ENCODE measurements around the gene CCR7.
"Not testable (repeated sequence)": the region's sequence is repeated elsewhere in the genome, so short reads cannot be mapped to it uniquely, and the experiment has no call there.

The CCR7 gene

DNA sequence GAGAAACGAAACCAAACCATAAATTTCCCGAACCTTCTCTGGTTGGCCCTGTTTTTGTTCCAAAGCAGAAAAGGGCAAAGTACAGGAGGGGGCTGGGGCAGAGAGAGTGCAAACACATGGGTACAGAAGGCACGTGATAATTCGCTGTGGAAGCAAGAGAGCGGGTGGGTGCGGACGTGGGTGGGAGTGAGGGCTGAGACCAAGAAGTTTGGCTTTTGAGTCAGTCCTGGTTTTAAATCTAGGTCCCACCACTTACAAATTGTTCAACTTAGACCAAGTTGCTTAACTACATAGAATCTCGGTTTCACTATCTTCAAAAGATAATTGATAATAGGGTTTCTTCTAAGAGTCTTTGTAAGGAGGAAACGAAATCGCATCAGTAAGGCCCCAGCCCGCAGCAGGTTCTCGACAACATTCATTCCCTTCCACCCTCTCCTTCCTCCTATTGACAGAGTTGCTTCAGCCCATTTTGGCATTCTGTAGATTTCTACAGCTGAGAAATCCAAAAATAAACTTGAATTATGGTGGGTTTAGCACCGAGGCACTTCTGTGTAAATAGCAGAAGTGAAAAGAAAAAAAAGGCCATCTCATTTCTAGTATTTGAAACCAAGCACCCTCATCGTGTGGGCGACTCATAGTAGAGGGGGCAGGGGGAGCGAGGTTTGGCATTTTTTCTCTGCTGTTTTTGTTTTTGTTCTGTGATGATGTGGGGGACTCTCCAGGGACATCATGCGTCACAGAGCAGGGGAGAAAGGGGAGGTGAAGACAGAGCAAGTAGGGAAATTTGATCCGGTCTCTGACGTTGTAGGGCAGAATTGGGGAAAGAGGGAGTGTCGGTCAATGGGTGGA lies 33.6 kb upstream of the CCR7 start:
- no peak for DNase-seq (ENCODE audit: low read depth, low spot score)
- TF ChIP-seq EZH2 (IDR thresholded peaks at IDR 0.05): no peak
- TF ChIP-seq FOXP2 (optimal IDR thresholded peaks at IDR 0.05; ENCODE audit: control extremely low read depth, extremely low read length, insufficient read depth): no peak
- no peak for TF ChIP-seq POLR2AphosphoS5 (IDR thresholded peaks at IDR 0.05; ENCODE audit: borderline replicate concordance, low read depth, low read length)
- no peak overlapping the region for H3K4me3 ChIP-seq
- H3K27ac ChIP-seq: no peak overlapping the region
- no peak overlapping the region for H3K9ac ChIP-seq (ENCODE audit: insufficient read length)
- no peaks in the 10 kb centered on the region for H3K36me3 ChIP-seq (ENCODE audit: insufficient read depth, low read length)
- H3K9me3 ChIP-seq (ENCODE audit: low read depth, low read length): no peaks in the 10 kb centered on the region

DNA sequence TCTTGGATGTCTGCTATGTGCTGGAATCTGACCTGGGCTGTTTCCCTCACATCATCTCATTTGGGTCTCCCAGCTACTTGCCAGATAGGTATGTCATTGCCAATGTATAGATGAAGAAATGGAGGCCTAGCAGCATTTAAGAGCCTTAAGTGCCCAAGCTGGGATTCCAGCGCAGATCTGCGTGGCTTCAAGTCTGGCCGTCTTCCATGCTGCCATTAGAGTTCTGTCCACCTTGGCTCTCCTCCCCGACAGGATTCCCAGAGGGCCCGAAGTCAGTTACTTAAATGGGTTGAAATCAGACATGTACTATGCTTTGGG lies 33.0 kb upstream of the CCR7 start:
- H3K36me3 ChIP-seq (ENCODE audit: insufficient read depth, low read length): no peaks in the 10 kb centered on the region
- H3K27ac ChIP-seq: no peak overlapping the region
- no peak for DNase-seq (ENCODE audit: low read depth, low spot score)
- TF ChIP-seq FOXP2 (optimal IDR thresholded peaks at IDR 0.05; ENCODE audit: control extremely low read depth, extremely low read length, insufficient read depth) (no peak), EZH2 (IDR thresholded peaks at IDR 0.05) (no peak)
- H3K4me3 ChIP-seq: no peak overlapping the region
- H3K9ac ChIP-seq (ENCODE audit: insufficient read length): no peak overlapping the region
- no peaks in the 10 kb centered on the region for H3K9me3 ChIP-seq (ENCODE audit: low read depth, low read length)

DNA sequence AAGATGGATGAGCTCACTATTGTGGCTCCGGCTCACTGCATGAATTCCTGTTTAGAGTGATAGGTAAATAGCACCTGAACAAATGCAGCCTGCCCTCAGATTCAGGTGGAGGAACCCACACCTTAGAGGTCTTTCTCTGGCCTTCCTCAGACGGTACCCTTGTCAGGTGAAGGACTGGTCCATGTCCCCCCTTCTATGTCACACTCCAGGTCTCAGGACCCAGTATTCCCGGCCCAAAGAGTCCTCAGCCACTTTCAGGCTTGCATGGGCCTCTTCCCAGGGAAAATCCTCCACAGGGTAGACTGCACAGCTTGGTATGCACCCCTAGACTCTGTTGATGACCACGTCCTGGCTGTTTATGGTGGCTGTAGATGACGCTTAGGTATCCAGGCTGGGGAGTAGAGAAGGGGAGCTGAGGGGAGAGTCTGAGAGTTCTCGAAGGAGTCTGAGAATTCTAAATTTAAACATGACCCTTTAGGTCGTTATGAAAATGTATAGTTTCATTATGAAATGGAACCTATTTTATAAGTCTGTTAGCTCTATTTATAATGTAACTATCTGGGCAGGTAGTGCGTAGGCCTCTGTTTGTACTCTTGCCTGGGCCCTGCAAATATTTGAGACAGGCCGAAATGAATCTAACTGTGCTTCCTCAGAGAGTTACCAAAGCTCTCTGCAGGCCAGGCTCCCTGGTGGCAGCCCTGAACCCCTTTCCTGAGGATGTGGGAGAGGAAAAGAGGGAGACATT lies 32.5 kb upstream of the CCR7 start:
- TF ChIP-seq POLR2AphosphoS5 (IDR thresholded peaks at IDR 0.05; ENCODE audit: borderline replicate concordance, low read depth, low read length): no peak
- no peak overlapping the region for H3K9ac ChIP-seq (ENCODE audit: insufficient read length)
- no peaks in the 10 kb centered on the region for H3K36me3 ChIP-seq (ENCODE audit: insufficient read depth, low read length)
- H3K27ac ChIP-seq: no peak overlapping the region
- no peaks in the 10 kb centered on the region for H3K9me3 ChIP-seq (ENCODE audit: low read depth, low read length)
- H3K4me3 ChIP-seq: no peak overlapping the region
- DNase-seq (ENCODE audit: low read depth, low spot score): no peak

DNA sequence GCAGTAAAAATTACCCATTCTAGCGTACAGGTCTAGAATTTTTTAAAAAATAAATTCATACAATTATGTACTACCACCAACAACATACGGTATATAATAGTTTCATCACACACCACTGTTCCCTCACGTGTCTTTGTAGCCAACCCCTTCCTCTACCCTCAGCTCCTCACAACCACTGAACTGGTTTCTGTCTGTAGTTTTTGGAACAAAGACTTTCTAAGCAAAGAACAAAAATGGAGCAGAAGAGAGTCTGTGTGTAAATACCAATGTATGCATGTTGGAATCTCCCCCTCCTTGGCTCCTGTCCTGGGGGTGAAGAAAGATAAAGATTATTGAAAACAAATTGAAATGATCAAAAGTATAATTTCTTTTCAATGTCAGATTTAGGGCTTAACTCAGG lies 31.9 kb upstream of the CCR7 start:
- Histone ChIP-seq H3K27ac (no peak overlapping the region), H3K9me3 (ENCODE audit: low read depth, low read length) (no peaks in the 10 kb centered on the region), H3K36me3 (ENCODE audit: insufficient read depth, low read length) (no peaks in the 10 kb centered on the region), H3K4me3 (no peak overlapping the region), H3K9ac (ENCODE audit: insufficient read length) (no peak overlapping the region)
- no peak for DNase-seq (ENCODE audit: low read depth, low spot score)
- TF ChIP-seq EZH2 (IDR thresholded peaks at IDR 0.05) (no peak), FOXP2 (optimal IDR thresholded peaks at IDR 0.05; ENCODE audit: control extremely low read depth, extremely low read length, insufficient read depth) (no peak), POLR2AphosphoS5 (IDR thresholded peaks at IDR 0.05; ENCODE audit: borderline replicate concordance, low read depth, low read length) (no peak)

DNA sequence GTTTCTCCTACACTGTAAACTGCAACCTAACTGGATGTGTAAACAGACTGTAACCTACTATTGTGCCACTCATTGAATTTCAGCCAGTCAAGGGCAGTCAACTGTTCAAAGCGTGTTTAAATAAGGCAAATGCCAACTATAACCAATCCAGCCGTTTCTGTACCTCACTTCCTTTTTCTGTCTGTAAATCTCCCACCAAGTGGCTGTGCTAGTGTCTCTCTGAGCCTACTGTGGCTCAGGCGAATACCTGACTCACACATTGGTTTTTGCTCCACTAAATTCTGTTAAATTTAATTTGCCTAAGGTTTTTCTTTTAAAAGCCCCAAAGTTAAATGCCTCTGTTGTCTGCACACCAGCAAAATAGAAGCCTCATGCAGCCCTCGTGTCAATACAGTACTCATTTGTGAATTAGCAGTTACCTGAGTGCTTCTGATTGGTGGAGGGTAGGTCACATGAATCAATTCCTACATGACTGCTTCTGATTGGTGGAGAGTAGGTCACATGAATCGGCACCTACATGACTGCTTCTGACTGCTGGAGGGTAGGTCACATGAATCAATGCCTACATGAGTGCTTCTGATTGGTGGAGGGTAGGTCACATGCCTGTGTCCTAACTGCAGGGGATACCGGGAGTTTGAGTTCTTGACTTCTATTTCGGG lies 31.1 kb upstream of the CCR7 start:
- Histone ChIP-seq H3K36me3 (ENCODE audit: insufficient read depth, low read length) (no peaks in the 10 kb centered on the region), H3K4me3 (no peak overlapping the region), H3K9me3 (ENCODE audit: low read depth, low read length) (no peaks in the 10 kb centered on the region), H3K27ac (no peak overlapping the region), H3K9ac (ENCODE audit: insufficient read length) (no peak overlapping the region)
- TF ChIP-seq FOXP2 (optimal IDR thresholded peaks at IDR 0.05; ENCODE audit: control extremely low read depth, extremely low read length, insufficient read depth): no peak
- TF ChIP-seq POLR2AphosphoS5 (IDR thresholded peaks at IDR 0.05; ENCODE audit: borderline replicate concordance, low read depth, low read length): no peak
- no peak for TF ChIP-seq EZH2 (IDR thresholded peaks at IDR 0.05)
- no peak for DNase-seq (ENCODE audit: low read depth, low spot score)

DNA sequence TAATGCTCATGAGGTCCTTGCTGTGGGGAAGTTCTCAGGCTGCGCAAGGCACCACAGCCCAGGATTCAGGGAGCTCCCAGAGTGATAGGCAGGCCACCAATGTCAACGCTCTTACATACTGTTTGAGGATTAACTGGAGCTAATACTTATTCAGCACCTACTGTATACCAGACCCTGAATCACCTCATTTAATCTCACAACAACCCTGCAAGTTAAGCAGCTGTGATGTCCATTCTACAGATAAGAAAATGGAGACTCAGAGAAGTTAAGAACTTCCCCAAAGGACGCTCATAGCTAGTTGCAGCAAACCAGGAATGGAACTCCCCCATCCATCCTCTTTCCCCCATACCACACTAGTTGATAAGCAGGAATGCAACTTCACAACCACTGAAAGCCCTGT lies 25.5 kb upstream of the CCR7 start:
- TF ChIP-seq EZH2 (IDR thresholded peaks at IDR 0.05): no peak
- TF ChIP-seq FOXP2 (optimal IDR thresholded peaks at IDR 0.05; ENCODE audit: control extremely low read depth, extremely low read length, insufficient read depth): no peak
- no peak for TF ChIP-seq POLR2AphosphoS5 (IDR thresholded peaks at IDR 0.05; ENCODE audit: borderline replicate concordance, low read depth, low read length)
- H3K36me3 ChIP-seq (ENCODE audit: insufficient read depth, low read length): no peaks in the 10 kb centered on the region

DNA sequence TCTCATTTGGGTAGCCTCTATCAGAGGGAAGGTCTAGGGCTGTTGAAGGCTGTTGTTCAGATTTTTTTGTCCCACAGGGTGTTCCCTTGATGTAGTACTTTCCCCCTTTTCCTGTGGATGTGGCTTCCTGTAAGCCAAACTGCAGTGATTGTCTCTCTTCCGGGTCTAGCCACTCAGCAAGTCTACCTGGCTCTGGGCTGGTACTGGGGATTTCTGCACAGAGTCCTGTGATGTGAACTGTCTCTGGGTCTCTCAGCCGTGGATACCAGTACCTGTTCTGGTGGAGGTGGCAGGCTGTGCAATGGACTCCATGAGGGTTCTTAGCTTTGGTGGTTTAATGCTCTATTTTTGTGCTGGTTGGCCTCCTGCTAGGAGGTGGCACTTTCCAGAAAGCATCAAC lies 23.3 kb upstream of the CCR7 start:
- TF ChIP-seq EZH2 (IDR thresholded peaks at IDR 0.05): no peak
- no peak for TF ChIP-seq POLR2AphosphoS5 (IDR thresholded peaks at IDR 0.05; ENCODE audit: borderline replicate concordance, low read depth, low read length)
- TF ChIP-seq FOXP2 (optimal IDR thresholded peaks at IDR 0.05; ENCODE audit: control extremely low read depth, extremely low read length, insufficient read depth): no peak
- H3K9me3 ChIP-seq (ENCODE audit: low read depth, low read length): no peaks in the 10 kb centered on the region
- H3K27ac ChIP-seq: no peak overlapping the region
- H3K4me3 ChIP-seq: no peak overlapping the region
- no peaks in the 10 kb centered on the region for H3K36me3 ChIP-seq (ENCODE audit: insufficient read depth, low read length)
- H3K9ac ChIP-seq (ENCODE audit: insufficient read length): no peak overlapping the region
- no peak for DNase-seq (ENCODE audit: low read depth, low spot score)

More for the DNA sequence above, 25.5 kb upstream of the CCR7 start:
- no peak for DNase-seq (ENCODE audit: low read depth, low spot score)
- no peak overlapping the region for H3K9ac ChIP-seq (ENCODE audit: insufficient read length)
- no peak overlapping the region for H3K4me3 ChIP-seq
- no peak overlapping the region for H3K27ac ChIP-seq
- no peaks in the 10 kb centered on the region for H3K9me3 ChIP-seq (ENCODE audit: low read depth, low read length)

DNA sequence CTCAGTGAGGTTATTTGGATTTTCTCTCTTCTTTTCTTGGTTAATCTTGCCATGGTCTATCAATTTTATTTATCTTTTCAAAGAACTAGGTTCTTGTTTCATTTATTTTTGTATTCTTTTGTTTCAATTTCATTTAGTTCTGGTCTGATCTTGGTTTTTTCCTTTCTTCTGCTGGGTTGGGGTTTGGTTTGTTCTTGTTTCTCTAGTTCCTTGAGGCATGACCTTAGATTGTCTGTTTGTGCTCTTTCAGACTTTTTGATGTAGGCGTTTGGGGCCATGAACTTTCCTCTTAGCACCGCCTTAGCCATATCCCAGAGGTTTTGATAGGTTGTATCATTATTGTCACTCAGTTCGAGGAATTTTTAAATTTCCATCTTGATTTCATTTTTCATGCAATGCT lies 21.0 kb upstream of the CCR7 start:
- not testable (repeated sequence) for H3K9me3 ChIP-seq (ENCODE audit: low read depth, low read length); H3K27ac ChIP-seq; H3K9ac ChIP-seq (ENCODE audit: insufficient read length); H3K4me3 ChIP-seq; DNase-seq (ENCODE audit: low read depth, low spot score); H3K36me3 ChIP-seq (ENCODE audit: insufficient read depth, low read length)

DNA sequence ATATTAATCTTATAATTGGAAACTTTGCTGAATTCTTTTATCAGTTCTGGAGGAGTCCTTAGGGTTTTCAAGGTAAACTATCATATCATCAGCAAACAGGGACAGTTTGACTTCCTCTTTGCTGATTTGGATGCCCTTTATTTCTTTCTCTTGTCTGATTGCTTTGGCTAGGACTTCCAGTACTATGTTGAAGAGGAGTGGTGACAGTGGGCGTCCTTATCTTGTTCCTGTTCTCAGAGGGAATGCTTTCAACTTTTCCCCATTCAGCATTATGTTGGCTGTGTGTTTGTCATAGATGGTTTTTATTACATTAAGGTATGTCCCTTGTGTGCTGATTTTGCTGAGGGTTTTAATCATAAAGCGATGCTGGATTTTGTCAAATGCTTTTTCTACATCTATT lies 19.7 kb upstream of the CCR7 start:
- H3K4me3 ChIP-seq; DNase-seq (ENCODE audit: low read depth, low spot score); H3K27ac ChIP-seq; H3K9me3 ChIP-seq (ENCODE audit: low read depth, low read length); H3K36me3 ChIP-seq (ENCODE audit: insufficient read depth, low read length); H3K9ac ChIP-seq (ENCODE audit: insufficient read length): not testable (repeated sequence)

Data from SK-N-MC (cell line).